ENCODE measurements around the gene SCGB2A2.

SCGB2A2 gene

GRCh38 chr11:62269654-62270278 is at the start of gene SCGB2A2:
SCGB2A2 (plus strand) TSS chr11:62270158; CDS start chr11:62270217, 59 bp downstream.
- DNase-seq (ENCODE audit: low spot score): no peak

GRCh38 chr11:62221498-62221897 is 48.5 kb upstream of the SCGB2A2 start:
- DNase-seq (ENCODE audit: low spot score): no peak

GRCh38 chr11:62223095-62223494 is 46.9 kb upstream of the SCGB2A2 start:
- DNase-seq (ENCODE audit: low spot score): no peak

- DNase-seq (ENCODE audit: low spot score): no peak
Observed at GRCh38 chr11:62233730-62234129, 36.2 kb upstream of the SCGB2A2 start.

- DNase-seq (ENCODE audit: low spot score): no peak
Observed at GRCh38 chr11:62236187-62236586, 33.8 kb upstream of the SCGB2A2 start.

GRCh38 chr11:62237499-62237898 is 32.5 kb upstream of the SCGB2A2 start:
- no peak for DNase-seq (ENCODE audit: low spot score)

- DNase-seq (ENCODE audit: low spot score): no peak
Observed at GRCh38 chr11:62238151-62238550, 31.8 kb upstream of the SCGB2A2 start.

GRCh38 chr11:62241095-62241494 is 28.9 kb upstream of the SCGB2A2 start:
- DNase-seq (ENCODE audit: low spot score): no peak

GRCh38 chr11:62242021-62242420 is 27.9 kb upstream of the SCGB2A2 start, which contains the start of gene SCGB1D2:
SCGB1D2 (plus strand) TSS chr11:62242239; CDS start chr11:62242308, 69 bp downstream.
- no peak for DNase-seq (ENCODE audit: low spot score)

- no peak for DNase-seq (ENCODE audit: low spot score)
Observed at GRCh38 chr11:62245271-62245753, 24.6 kb upstream of the SCGB2A2 start.

GRCh38 chr11:62251698-62252097 is 18.3 kb upstream of the SCGB2A2 start:
- DNase-seq (ENCODE audit: low spot score): no peak

- no peak for DNase-seq (ENCODE audit: low spot score)
Observed at GRCh38 chr11:62253999-62254542, 15.9 kb upstream of the SCGB2A2 start.

GRCh38 chr11:62256281-62256680 is 13.7 kb upstream of the SCGB2A2 start:
- no peak for DNase-seq (ENCODE audit: low spot score)

GRCh38 chr11:62260261-62260953 is 9.6 kb upstream of the SCGB2A2 start:
- no peak for DNase-seq (ENCODE audit: low spot score)

- no peak for DNase-seq (ENCODE audit: low spot score)
Observed at GRCh38 chr11:62264004-62264403, 6.0 kb upstream of the SCGB2A2 start.

GRCh38 chr11:62266558-62266957 is 3.4 kb upstream of the SCGB2A2 start:
- no peak for DNase-seq (ENCODE audit: low spot score)

- DNase-seq (ENCODE audit: low spot score): no peak
Observed at GRCh38 chr11:62267050-62267449, 2.9 kb upstream of the SCGB2A2 start.

- no peak for DNase-seq (ENCODE audit: low spot score)
Observed at GRCh38 chr11:62267576-62267975, 2.4 kb upstream of the SCGB2A2 start.

GRCh38 chr11:62273284-62273683 is 3.3 kb downstream of the SCGB2A2 start:
- DNase-seq (ENCODE audit: low spot score): no peak

GRCh38 chr11:62273789-62274275 is 3.9 kb downstream of the SCGB2A2 start:
- no peak for DNase-seq (ENCODE audit: low spot score)

GRCh38 chr11:62280452-62280851 is 10.5 kb downstream of the SCGB2A2 start:
- DNase-seq (ENCODE audit: low spot score): no peak

GRCh38 chr11:62295504-62295903 is 25.5 kb downstream of the SCGB2A2 start:
- no peak for DNase-seq (ENCODE audit: low spot score)

- no peak for DNase-seq (ENCODE audit: low spot score)
Observed at GRCh38 chr11:62298975-62299374, 29.0 kb downstream of the SCGB2A2 start, which contains the start of gene SCGB1D4. SCGB1D4 (minus strand) TSS chr11:62299075; CDS start chr11:62299010, 65 bp downstream.

All from CD4-positive, alpha-beta T cell treated with Interleukin-15 for 4 hours (primary cell).